ENCODE data around the gene SLC4A9.

Gene SLC4A9

GRCh38 chr5:140360681-140361479, 886 bp downstream of the SLC4A9 start:
- no peak overlapping the region for H3K4me3 ChIP-seq (ENCODE audit: low read depth, low read length)
- TF ChIP-seq, protein P1, sequence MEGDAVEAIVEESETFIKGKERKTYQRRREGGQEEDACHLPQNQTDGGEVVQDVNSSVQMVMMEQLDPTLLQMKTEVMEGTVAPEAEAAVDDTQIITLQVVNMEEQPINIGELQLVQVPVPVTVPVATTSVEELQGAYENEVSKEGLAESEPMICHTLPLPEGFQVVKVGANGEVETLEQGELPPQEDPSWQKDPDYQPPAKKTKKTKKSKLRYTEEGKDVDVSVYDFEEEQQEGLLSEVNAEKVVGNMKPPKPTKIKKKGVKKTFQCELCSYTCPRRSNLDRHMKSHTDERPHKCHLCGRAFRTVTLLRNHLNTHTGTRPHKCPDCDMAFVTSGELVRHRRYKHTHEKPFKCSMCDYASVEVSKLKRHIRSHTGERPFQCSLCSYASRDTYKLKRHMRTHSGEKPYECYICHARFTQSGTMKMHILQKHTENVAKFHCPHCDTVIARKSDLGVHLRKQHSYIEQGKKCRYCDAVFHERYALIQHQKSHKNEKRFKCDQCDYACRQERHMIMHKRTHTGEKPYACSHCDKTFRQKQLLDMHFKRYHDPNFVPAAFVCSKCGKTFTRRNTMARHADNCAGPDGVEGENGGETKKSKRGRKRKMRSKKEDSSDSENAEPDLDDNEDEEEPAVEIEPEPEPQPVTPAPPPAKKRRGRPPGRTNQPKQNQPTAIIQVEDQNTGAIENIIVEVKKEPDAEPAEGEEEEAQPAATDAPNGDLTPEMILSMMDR (conservative IDR thresholded peaks at IDR 0.05; ENCODE audit: low read depth, low read length): no peak
- DNase-seq (ENCODE audit: low read depth): no peak

GRCh38 chr5:140361901-140362300, 1.9 kb downstream of the SLC4A9 start:
- TF ChIP-seq, protein P1 (conservative IDR thresholded peaks at IDR 0.05; ENCODE audit: low read depth, low read length): no peak
- DNase-seq (ENCODE audit: low read depth): no peak
- H3K4me3 ChIP-seq (ENCODE audit: low read depth, low read length): no peak overlapping the region

- H3K4me3 ChIP-seq (ENCODE audit: low read depth, low read length): no peak overlapping the region
- TF ChIP-seq, protein P1 (conservative IDR thresholded peaks at IDR 0.05; ENCODE audit: low read depth, low read length): no peak
- no peak for DNase-seq (ENCODE audit: low read depth)
Observed at GRCh38 chr5:140362311-140362710, 2.3 kb downstream of the SLC4A9 start.

DNA sequence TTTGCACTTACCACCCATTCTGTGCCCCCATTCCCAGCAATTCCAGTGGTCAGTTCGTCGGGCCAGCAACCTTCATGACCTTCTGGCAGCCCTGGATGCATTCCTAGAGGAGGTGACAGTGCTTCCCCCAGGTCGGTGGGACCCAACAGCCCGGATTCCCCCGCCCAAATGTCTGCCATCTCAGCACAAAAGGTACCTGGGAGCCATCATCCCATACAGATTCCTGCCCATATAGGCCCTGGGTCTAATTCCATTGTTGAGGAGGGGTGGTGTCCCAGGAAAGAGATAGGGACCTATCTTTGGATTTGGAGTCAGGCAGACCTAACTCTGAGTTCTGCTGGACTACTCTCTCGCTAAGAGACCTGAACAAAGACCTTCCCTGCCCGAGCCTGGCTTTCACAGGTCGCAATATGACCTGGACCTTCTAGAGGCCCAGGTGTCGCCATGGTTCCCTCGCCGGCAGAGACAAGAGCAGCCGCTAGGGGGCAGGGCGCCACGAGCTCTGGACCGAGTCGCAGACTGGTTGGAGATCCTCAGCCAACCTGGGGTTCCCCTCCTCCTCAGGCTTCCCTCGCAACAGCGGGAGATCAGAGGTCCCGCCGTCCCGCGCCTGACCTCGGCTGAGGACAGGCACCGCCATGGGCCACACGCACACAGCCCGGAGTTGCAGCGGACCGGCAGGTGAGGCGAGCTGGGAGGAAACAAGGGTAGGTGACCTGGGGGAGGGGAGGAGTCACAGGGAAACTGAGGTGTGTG, 3.1 kb downstream of the SLC4A9 start:
- peak; percentile 71 for DNase-seq (ENCODE audit: low read depth)
- TF ChIP-seq, protein P1 (conservative IDR thresholded peaks at IDR 0.05; ENCODE audit: low read depth, low read length): peak; percentile 90
- peak overlapping the region; percentile 50 for H3K4me3 ChIP-seq (ENCODE audit: low read depth, low read length)

DNA sequence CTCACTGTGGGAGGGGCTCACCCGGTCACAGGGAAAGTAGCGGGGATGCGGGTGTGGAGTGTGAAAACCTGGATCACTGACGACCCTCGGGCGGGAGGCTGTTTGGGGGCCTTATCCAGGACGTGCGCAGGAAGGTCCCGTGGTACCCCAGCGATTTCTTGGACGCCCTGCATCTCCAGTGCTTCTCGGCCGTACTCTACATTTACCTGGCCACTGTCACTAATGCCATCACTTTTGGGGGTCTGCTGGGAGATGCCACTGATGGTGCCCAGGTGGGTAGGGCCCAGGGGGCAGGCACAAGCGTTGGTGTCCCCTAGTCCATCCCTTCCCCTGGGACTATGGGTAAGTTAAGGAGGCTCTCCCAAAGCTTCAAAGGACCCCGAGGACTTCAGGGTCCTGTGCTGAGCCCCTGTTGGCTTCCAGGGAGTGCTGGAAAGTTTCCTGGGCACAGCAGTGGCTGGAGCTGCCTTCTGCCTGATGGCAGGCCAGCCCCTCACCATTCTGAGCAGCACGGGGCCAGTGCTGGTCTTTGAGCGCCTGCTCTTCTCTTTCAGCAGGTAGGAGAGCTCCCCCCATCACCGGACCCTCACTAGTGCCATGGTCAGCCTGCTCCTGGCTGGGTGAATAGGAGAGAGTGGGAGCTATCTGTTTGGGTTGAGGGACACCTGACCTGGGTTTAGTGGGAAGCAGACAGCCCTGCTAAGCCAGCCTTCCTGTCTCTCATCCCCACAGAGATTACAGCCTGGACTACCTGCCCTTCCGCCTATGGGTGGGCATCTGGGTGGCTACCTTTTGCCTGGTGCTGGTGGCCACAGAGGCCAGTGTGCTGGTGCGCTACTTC, 3.9 kb downstream of the SLC4A9 start:
- peak overlapping the region; percentile 50 for H3K4me3 ChIP-seq (ENCODE audit: low read depth, low read length)
- DNase-seq (ENCODE audit: low read depth): no peak
- TF ChIP-seq, protein P1 (conservative IDR thresholded peaks at IDR 0.05; ENCODE audit: low read depth, low read length): no peak

DNA sequence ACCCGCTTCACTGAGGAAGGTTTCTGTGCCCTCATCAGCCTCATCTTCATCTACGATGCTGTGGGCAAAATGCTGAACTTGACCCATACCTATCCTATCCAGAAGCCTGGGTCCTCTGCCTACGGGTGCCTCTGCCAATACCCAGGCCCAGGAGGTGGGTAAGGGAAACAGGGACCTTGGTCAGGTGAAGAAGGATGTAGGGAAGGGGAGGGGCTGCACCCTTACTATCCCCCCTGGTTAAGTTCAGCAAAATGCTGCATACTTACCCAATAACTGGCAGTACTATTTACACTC, 4.4 kb downstream of the SLC4A9 start:
- TF ChIP-seq, protein P1 (conservative IDR thresholded peaks at IDR 0.05; ENCODE audit: low read depth, low read length): no peak
- no peak for DNase-seq (ENCODE audit: low read depth)

More for the DNA sequence above, 4.4 kb downstream of the SLC4A9 start:
- H3K4me3 ChIP-seq (ENCODE audit: low read depth, low read length): no peak overlapping the region
